SKM-1 treated with dmso at 0.1 percent for 144 hours (cell line): ENCODE measurements around the gene INSL3.
"Not testable (repeated sequence)": the region's sequence is repeated elsewhere in the genome, so short reads cannot be mapped to it uniquely, and the experiment has no call there.

Experiments
- DNase-seq: peaks from one replicate; lab custom pipeline; 2025; ENCODE audit not compliant: unreplicated experiment; lab: John Stamatoyannopoulos, UW

Gene INSL3

GRCh38 chr19:17787274-17787913 lies 33.9 kb downstream of the INSL3 start:
- no peak for DNase-seq

- peak; percentile 52 for DNase-seq
Observed at GRCh38 chr19:17784201-17785008, 36.9 kb downstream of the INSL3 start.

GRCh38 chr19:17783721-17784120 lies 37.6 kb downstream of the INSL3 start:
- DNase-seq, result not testable (repeated sequence)

GRCh38 chr19:17780781-17781180 lies 40.5 kb downstream of the INSL3 start:
- DNase-seq, result no peak

- no peak for DNase-seq
Observed at GRCh38 chr19:17778968-17779929, 42.1 kb downstream of the INSL3 start.

GRCh38 chr19:17778251-17778967 lies 42.9 kb downstream of the INSL3 start:
- no peak for DNase-seq

GRCh38 chr19:17777840-17778239 lies 43.5 kb downstream of the INSL3 start:
- not testable (repeated sequence) for DNase-seq

- DNase-seq, result no peak
Observed at GRCh38 chr19:17775991-17776803, 45.1 kb downstream of the INSL3 start.

- peak; percentile 30 for DNase-seq
Observed at GRCh38 chr19:17775245-17775927, 45.9 kb downstream of the INSL3 start.

GRCh38 chr19:17772172-17772571 lies 49.1 kb downstream of the INSL3 start:
- DNase-seq, result no peak

GRCh38 chr19:17770613-17771012 lies 50.7 kb downstream of the INSL3 start:
- no peak for DNase-seq

- DNase-seq, result no peak
Observed at GRCh38 chr19:17767559-17767958, 53.8 kb downstream of the INSL3 start.

- DNase-seq, result no peak
Observed at GRCh38 chr19:17766543-17767131, 54.7 kb downstream of the INSL3 start.
